Neural cell (in vitro differentiated cells): Measurements from ENCODE around the gene UBE4B. TPM values are rescaled to one million over a fixed set of nuclear protein-coding genes. Genes with fewer than 3 reads are reported as not detected.

Experiments
- H2AFZ ChIP-seq: fragments of 200-600, 300-800 bp; sonication (generic), shearing (Covaris generic); 2 replicates; pipeline ENCODE4 v1.6.0; 2014; ENCODE audit warnings: low read depth, mild to moderate bottlenecking, antibody characterized with exemption, low read length, moderate library complexity
- H3F3A ChIP-seq: fragments of 200-600 bp; shearing (Covaris generic); 2 replicates; pipeline ENCODE4 v1.6.1; 2016; ENCODE audit warnings: mild to moderate bottlenecking, moderate library complexity, mixed read lengths, antibody characterized with exemption, low read length; ENCODE audit not compliant: insufficient read depth, poor library complexity, severe bottlenecking
- H3K27ac ChIP-seq: fragments of 200-600, 300-800 bp; sonication (generic), shearing (Covaris generic); 2 replicates; pipeline ENCODE4 v1.5.1; 2014; ENCODE audit warnings: mild to moderate bottlenecking, low read length, moderate library complexity
- H3K27me3 ChIP-seq: fragments of 300-800, 200-600 bp; sonication (generic), shearing (Covaris generic); 2 replicates; pipeline ENCODE4 v1.6.0; 2014; ENCODE audit warnings: mild to moderate bottlenecking, low read depth, low read length, moderate library complexity; ENCODE audit not compliant: insufficient read depth
- H3K36me3 ChIP-seq: fragments of 300-800, 200-600 bp; sonication (generic), shearing (Covaris generic); 2 replicates; pipeline ENCODE4 v1.5.1; 2014; ENCODE audit warnings: mild to moderate bottlenecking, antibody characterized with exemption, low read length, moderate library complexity; ENCODE audit not compliant: insufficient read depth
- H3K4me2 ChIP-seq: fragments of 300-800, 200-600 bp; sonication (generic), shearing (Covaris generic); 2 replicates; pipeline ENCODE4 v1.6.0; 2014; ENCODE audit warnings: mild to moderate bottlenecking, low read length
- H3K4me3 ChIP-seq: fragments of 300-800, 200-600 bp; sonication (generic), shearing (Covaris generic); 2 replicates; pipeline ENCODE4 v1.5.1; 2014; ENCODE audit warnings: mild to moderate bottlenecking, low read length, moderate library complexity
- H3K79me2 ChIP-seq: fragments of 200-600 bp; shearing (Covaris generic); replicated peaks from 2 replicates; pipeline ENCODE4 v1.6.0; 2014; ENCODE audit warnings: mild to moderate bottlenecking, low read length, moderate library complexity; ENCODE audit not compliant: insufficient read depth
- H3K9ac ChIP-seq: fragments of 300-800, 200-600 bp; sonication (generic), shearing (Covaris generic); 2 replicates; pipeline ENCODE4 v1.6.1; 2016; ENCODE audit warnings: mild to moderate bottlenecking, low read length, mixed read lengths
- H3K9me2 ChIP-seq: fragments of 200-600 bp; shearing (Covaris generic); 2 replicates; pipeline ENCODE4 v1.6.1; 2016; ENCODE audit warnings: mild to moderate bottlenecking, low read length, mixed read lengths; ENCODE audit not compliant: insufficient read depth
- H3K9me3 ChIP-seq: fragments of 200-600, 300-800 bp; sonication (generic), shearing (Covaris generic); 2 replicates; pipeline ENCODE4 v1.6.1; 2016; ENCODE audit warnings: mild to moderate bottlenecking, mixed run types, low read length, moderate library complexity, mixed read lengths
- H4K20me1 ChIP-seq: fragments of 200-600 bp; shearing (Covaris generic); 2 replicates; pipeline ENCODE4 v1.6.1; 2016; ENCODE audit warnings: mild to moderate bottlenecking, mixed run types; ENCODE audit not compliant: insufficient read depth
- CTCF ChIP-seq: fragments of 450-650 bp; IDR thresholded peaks from 2 replicates; pipeline ENCODE4 v1.5.1; 2014; ENCODE audit warnings: antibody characterized with exemption, mild to moderate bottlenecking, moderate library complexity; ENCODE audit not compliant: poor library complexity, severe bottlenecking
- EP300 ChIP-seq: fragments of 450-650 bp; conservative IDR thresholded peaks from 2 replicates; pipeline ENCODE4 v1.6.1; 2014; ENCODE audit warnings: antibody characterized with exemption, mild to moderate bottlenecking, moderate library complexity; ENCODE audit not compliant: poor library complexity, severe bottlenecking
- EZH2 ChIP-seq: fragments of 200-600, 300-800 bp; shearing (Covaris generic), sonication (generic); IDR thresholded peaks from 2 replicates; pipeline ENCODE4 v1.6.1; 2014; ENCODE audit warnings: antibody characterized with exemption, low read length, borderline replicate concordance, mild to moderate bottlenecking; ENCODE audit not compliant: insufficient read depth, poor library complexity, severe bottlenecking
- MXI1 ChIP-seq: fragments of 450-650 bp; conservative IDR thresholded peaks from 2 replicates; pipeline ENCODE4 v1.6.1; 2014; ENCODE audit warnings: antibody characterized with exemption, mild to moderate bottlenecking; ENCODE audit not compliant: poor library complexity, severe bottlenecking
- POLR2AphosphoS5 ChIP-seq: IDR thresholded peaks from 2 replicates; pipeline ENCODE4 v1.6.1; 2012
- RAD21 ChIP-seq: fragments of 450-650 bp; conservative IDR thresholded peaks from 2 replicates; pipeline ENCODE4 v1.6.1; 2014; ENCODE audit warnings: antibody characterized with exemption, mild to moderate bottlenecking, moderate library complexity
- SMC3 ChIP-seq: fragments of 450-650 bp; conservative IDR thresholded peaks from 2 replicates; pipeline ENCODE4 v1.6.1; 2014; ENCODE audit warnings: antibody characterized with exemption, mild to moderate bottlenecking, moderate library complexity; ENCODE audit not compliant: poor library complexity
- TAF1 ChIP-seq: IDR thresholded peaks from 2 replicates; pipeline ENCODE4 v1.6.1; 2012; ENCODE audit warnings: low read depth
- polyA plus RNA-seq: library from polyadenylated mRNA; depleted of rRNA; stranded (reverse); fragments of >200 nt; gene quantifications from 2 replicates; pipeline ENCODE4 v1.2.3, GENCODE V29; 2014
- TF ChIP-seq, protein P1 (sequence below): IDR thresholded peaks from 2 replicates; pipeline ENCODE4 v1.6.1; 2012; ENCODE audit warnings: borderline replicate concordance

Gene UBE4B
- polyA plus RNA-seq, 1 donor from 2014 or later: 28.9 TPM

DNA sequence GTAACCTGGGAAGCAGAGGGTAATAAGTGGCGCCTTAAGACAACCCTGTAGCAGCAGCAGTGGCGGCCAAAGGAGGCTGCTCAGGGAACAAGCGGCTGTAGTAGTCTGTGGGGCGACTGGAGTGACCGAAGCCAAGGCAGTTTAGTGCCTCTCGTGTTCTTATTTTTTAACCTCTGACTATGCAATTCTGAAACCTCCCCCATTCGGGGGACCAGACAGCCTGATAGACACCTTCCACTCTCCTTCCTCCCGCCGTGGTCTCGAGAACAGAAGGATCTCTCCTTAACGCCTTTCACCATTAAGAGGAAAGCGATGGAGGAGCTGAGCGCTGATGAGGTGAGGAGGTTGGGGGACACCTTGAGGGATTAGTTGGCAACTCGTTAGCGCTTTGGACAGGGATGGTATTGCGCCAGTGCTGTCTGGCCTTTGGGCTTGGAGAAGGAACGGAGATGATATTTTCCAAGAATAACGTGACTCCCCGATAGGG is 644 bp downstream of the UBE4B start:
- H3K9me2 ChIP-seq: no peaks in the 10 kb centered on the region
- H4K20me1 ChIP-seq: no peaks in the 10 kb centered on the region
- peak; percentile 36 for TF ChIP-seq CTCF
- no peak for TF ChIP-seq EZH2
- TF ChIP-seq, protein P1, sequence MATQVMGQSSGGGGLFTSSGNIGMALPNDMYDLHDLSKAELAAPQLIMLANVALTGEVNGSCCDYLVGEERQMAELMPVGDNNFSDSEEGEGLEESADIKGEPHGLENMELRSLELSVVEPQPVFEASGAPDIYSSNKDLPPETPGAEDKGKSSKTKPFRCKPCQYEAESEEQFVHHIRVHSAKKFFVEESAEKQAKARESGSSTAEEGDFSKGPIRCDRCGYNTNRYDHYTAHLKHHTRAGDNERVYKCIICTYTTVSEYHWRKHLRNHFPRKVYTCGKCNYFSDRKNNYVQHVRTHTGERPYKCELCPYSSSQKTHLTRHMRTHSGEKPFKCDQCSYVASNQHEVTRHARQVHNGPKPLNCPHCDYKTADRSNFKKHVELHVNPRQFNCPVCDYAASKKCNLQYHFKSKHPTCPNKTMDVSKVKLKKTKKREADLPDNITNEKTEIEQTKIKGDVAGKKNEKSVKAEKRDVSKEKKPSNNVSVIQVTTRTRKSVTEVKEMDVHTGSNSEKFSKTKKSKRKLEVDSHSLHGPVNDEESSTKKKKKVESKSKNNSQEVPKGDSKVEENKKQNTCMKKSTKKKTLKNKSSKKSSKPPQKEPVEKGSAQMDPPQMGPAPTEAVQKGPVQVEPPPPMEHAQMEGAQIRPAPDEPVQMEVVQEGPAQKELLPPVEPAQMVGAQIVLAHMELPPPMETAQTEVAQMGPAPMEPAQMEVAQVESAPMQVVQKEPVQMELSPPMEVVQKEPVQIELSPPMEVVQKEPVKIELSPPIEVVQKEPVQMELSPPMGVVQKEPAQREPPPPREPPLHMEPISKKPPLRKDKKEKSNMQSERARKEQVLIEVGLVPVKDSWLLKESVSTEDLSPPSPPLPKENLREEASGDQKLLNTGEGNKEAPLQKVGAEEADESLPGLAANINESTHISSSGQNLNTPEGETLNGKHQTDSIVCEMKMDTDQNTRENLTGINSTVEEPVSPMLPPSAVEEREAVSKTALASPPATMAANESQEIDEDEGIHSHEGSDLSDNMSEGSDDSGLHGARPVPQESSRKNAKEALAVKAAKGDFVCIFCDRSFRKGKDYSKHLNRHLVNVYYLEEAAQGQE: peak; percentile 9
- TF ChIP-seq EP300: no peak
- TF ChIP-seq TAF1: no peak
- no peak for TF ChIP-seq POLR2AphosphoS5
- TF ChIP-seq MXI1: peak; percentile 34
- peak; percentile 31 for TF ChIP-seq SMC3
- TF ChIP-seq RAD21: peak; percentile 20
- peak overlapping the region; percentile 32 for H2AFZ ChIP-seq
- no peaks in the 10 kb centered on the region for H3K36me3 ChIP-seq
- H3K9me3 ChIP-seq: no peaks in the 10 kb centered on the region
- peaks cover 34% of the 10 kb centered on the region for H3K79me2 ChIP-seq
- peak overlapping the region; percentile 78 for H3K4me3 ChIP-seq
- H3K4me2 ChIP-seq: peak overlapping the region; percentile 99
- H3F3A ChIP-seq: no peaks in the 10 kb centered on the region
- H3K27me3 ChIP-seq: no peaks in the 10 kb centered on the region
- peak overlapping the region; percentile 91 for H3K9ac ChIP-seq
- H3K27ac ChIP-seq: peak overlapping the region; percentile 89

- no peaks in the 10 kb centered on the region for H3K9me3 ChIP-seq
- H4K20me1 ChIP-seq: no peaks in the 10 kb centered on the region
- H3K79me2 ChIP-seq: peaks cover 57% of the 10 kb centered on the region
- H3K9me2 ChIP-seq: no peaks in the 10 kb centered on the region
- no peak for TF ChIP-seq SMC3
- no peak for TF ChIP-seq CTCF
- TF ChIP-seq, protein P1: no peak
- no peak for TF ChIP-seq EZH2
- TF ChIP-seq EP300: no peak
- no peaks in the 10 kb centered on the region for H3F3A ChIP-seq
- no peak overlapping the region for H2AFZ ChIP-seq
- H3K36me3 ChIP-seq: no peaks in the 10 kb centered on the region
- no peaks in the 10 kb centered on the region for H3K27me3 ChIP-seq
- no peak overlapping the region for H3K27ac ChIP-seq
- H3K4me2 ChIP-seq: no peak overlapping the region
- no peak overlapping the region for H3K4me3 ChIP-seq
- no peak overlapping the region for H3K9ac ChIP-seq
Observed at GRCh38 chr1:10042746-10043145, 10.0 kb downstream of the UBE4B start.
